GM18502 (cell line): ENCODE measurements around the gene LCN2.
"Not testable (repeated sequence)": the region's sequence is repeated elsewhere in the genome, so short reads cannot be mapped to it uniquely, and the experiment has no call there.

ENCODE experiments used
- ATAC-seq: cut with Tn5 transposase; IDR thresholded peaks from one replicate; pipeline ENCODE4 v1.9.1; 2021; ENCODE audit warnings: mild to moderate bottlenecking; ENCODE audit not compliant: unreplicated experiment, poor library complexity

LCN2 gene

DNA sequence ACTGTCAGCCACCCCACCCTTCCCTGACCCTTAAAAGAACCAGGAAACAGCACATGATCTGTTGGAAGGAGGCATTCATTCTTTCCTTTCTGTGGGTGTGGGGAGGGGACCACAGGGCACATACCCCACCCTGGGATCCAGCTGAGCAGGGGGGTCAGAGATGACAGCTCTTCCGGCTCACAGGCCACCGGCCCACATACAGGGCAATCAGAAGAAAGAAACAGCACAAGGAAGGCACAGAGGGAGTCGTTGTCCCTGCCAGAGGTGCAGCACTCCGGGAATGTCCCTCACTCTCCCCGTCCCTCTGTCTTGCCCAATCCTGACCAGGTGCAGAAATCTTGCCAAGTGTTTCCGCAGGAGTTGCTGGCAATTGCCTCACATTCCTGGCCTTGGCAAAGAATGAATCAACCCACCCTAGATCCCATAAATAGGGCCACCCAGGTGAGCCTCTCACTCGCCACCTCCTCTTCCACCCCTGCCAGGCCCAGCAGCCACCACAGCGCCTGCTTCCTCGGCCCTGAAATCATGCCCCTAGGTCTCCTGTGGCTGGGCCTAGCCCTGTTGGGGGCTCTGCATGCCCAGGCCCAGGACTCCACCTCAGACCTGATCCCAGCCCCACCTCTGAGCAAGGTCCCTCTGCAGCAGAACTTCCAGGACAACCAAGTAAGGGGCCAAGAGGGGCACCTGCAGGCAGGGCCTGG, at the start of gene LCN2:
Gene LCN2 (plus strand): TSS at position 453 of the 701 bp plus-strand sequence. CDS start 73 bp downstream, at position 526.
- no peak for ATAC-seq

- ATAC-seq, result no peak
These were observed 49.2 kb upstream of the LCN2 start for GRCh38 chr9:128099932-128100491.

GRCh38 chr9:128100581-128100980, 48.7 kb upstream of the LCN2 start:
- no peak for ATAC-seq

GRCh38 chr9:128101231-128101661, 48.0 kb upstream of the LCN2 start:
- ATAC-seq, result no peak

- no peak for ATAC-seq
These were observed 47.6 kb upstream of the LCN2 start for GRCh38 chr9:128101690-128102089.

DNA sequence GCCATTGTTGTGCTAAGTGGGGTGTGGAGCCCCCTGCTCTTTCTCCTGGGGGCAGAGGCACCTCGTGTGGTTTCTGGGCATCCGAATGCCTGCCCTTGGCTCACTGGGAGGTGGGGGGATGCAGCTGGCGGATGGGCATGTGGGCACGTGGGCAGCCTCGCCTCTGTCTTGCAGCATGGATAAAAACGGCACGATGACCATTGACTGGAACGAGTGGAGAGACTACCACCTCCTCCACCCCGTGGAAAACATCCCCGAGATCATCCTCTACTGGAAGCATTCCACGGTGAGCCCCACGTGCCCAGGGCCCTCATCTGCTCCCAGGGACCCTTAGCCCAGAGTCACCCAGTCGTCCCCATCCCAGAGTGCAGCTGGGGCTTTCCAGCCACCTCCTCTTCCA, 47.1 kb upstream of the LCN2 start:
- no peak for ATAC-seq

- no peak for ATAC-seq
These were observed 46.2 kb upstream of the LCN2 start for GRCh38 chr9:128102861-128103588.

- ATAC-seq, result no peak
These were observed 45.7 kb upstream of the LCN2 start for GRCh38 chr9:128103589-128103962.

GRCh38 chr9:128104171-128104618, 45.1 kb upstream of the LCN2 start:
- ATAC-seq, result no peak

DNA sequence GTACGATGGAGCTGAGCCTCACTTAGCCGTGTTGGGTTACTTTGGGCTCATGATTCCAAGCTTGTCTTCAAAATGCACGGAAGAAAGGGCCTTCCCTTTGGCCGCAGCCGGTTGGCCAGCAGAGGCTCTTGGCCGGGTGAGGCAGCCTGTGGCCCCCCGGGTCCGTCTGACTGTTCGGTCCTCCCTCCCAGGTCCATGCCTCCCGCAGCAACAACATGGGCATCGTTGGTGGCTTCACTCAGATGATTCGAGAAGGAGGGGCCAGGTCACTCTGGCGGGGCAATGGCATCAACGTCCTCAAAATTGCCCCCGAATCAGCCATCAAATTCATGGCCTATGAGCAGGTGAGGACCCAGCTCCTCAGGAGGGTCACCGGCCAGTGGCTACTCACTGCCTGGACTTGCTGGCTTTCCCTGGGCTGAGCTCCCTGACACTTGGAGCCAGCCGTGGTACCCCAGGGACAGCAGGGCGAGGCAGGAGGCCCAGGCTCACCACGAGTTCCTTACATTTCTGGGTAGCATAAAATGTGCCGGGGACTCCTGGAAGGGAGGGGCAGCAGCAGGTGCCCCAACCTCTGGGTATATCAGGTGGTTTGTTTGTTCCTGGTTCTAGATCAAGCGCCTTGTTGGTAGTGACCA, 43.6 kb upstream of the LCN2 start:
- no peak for ATAC-seq

- no peak for ATAC-seq
These were observed 42.9 kb upstream of the LCN2 start for GRCh38 chr9:128106181-128106939.

- no peak for ATAC-seq
These were observed 42.2 kb upstream of the LCN2 start for GRCh38 chr9:128106940-128107467.

GRCh38 chr9:128107468-128108268, 41.6 kb upstream of the LCN2 start:
- ATAC-seq, result no peak

- no peak for ATAC-seq
These were observed 40.8 kb upstream of the LCN2 start for GRCh38 chr9:128108269-128109049.

DNA sequence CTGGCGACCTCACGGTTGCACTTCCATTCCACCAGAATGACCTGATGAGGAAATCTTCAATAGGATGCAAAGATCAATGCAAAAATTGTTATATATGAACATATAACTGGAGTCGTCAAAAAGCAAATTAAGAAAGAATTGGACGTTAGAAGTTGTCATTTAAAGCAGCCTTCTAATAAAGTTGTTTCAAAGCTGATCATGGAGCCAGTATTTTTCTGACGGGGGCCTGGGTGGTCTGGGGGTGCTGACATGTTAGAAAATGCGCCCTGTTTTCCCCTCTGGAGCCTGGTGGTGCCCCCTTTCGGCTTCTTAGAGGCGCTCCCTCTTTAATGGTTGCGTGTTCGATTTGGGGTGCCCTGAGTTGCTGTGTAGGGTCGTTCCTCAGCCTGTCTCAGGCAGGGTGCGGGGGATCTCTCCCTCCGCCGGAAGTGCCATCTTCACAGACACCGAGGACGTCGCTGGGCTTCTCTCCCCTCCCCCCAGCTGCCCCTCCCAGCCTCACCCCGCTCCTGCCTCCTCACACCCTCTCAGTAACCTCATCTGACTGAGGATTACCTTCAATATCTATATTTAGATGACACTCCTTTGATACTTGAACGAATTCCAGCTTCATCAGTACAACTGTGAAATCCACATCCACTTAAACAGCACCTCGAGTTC, 40.1 kb upstream of the LCN2 start:
- no peak for ATAC-seq

- ATAC-seq, result not testable (repeated sequence)
These were observed 37.5 kb upstream of the LCN2 start for GRCh38 chr9:128111726-128112125.

GRCh38 chr9:128113526-128114325, 35.5 kb upstream of the LCN2 start:
- no peak for ATAC-seq
